Activated CD4-positive, alpha-beta memory T cell treated with anti-CD3 and anti-CD28 coated beads for 36 hours (primary cell): ENCODE data around the gene PHF3. TPM values are rescaled to one million over a fixed set of nuclear protein-coding genes. Genes with fewer than 3 reads are reported as not detected.

Experiments used
- CTCF ChIA-PET: fragments of 350-600 bp; sonication (Branson Sonifier 250); formaldehyde crosslinking; loops from one replicate; lab custom pipeline; 2021; ENCODE audit warnings: antibody characterized with exemption, inconsistent platforms; lab: Charles Lee
- POLR2A ChIA-PET: fragments of 350-600 bp; sonication (Branson Sonifier 250); formaldehyde crosslinking; loops from one replicate; lab custom pipeline; 2021; ENCODE audit warnings: antibody characterized with exemption; lab: Charles Lee
- DNase-seq: peaks from one replicate; pipeline ENCODE4 v3.0.0-alpha.2; 2020
- H3K27ac Mint-ChIP-seq: one replicate; pipeline ENCODE4 v1.8.0; 2021; ENCODE audit warnings: mixed read lengths
- H3K27me3 Mint-ChIP-seq: one replicate; pipeline ENCODE4 v1.8.0; 2021; ENCODE audit warnings: mixed read lengths
- H3K36me3 Mint-ChIP-seq: one replicate; pipeline ENCODE4 v1.8.0; 2021; ENCODE audit warnings: mixed read lengths
- H3K4me1 Mint-ChIP-seq: one replicate; pipeline ENCODE4 v1.8.0; 2021; ENCODE audit warnings: low read depth, mixed read lengths
- H3K4me3 Mint-ChIP-seq: one replicate; pipeline ENCODE4 v1.8.0; 2021; ENCODE audit warnings: mild to moderate bottlenecking, mixed read lengths
- H3K9me3 Mint-ChIP-seq: one replicate; pipeline ENCODE4 v1.8.0; 2021; ENCODE audit warnings: mixed read lengths
- intact Hi-C: fragments of 100-400 bp; cut with micrococcal nuclease; formaldehyde crosslinking; loops from one replicate; pipeline ENCODE4 v1.15.1; 2023
- total RNA-seq, 2 experiments: library from RNA; stranded (reverse); gene quantifications; one replicate each; pipeline ENCODE4 v1.2.3, GENCODE V29; 2021

PHF3 gene
- 10 to 100 TPM; 43.0 to 43.2 TPM for total RNA-seq

GRCh38 chr6:63635588-63636517, at the start of gene PHF3:
Gene PHF3 (plus strand): TSS chr6:63635802. CDS start chr6:63646552, 10,750 bp downstream.
- peak; percentile 93 for DNase-seq
- POLR2A ChIA-PET = interaction anchor here (0.6 to 1.5 kb wide), 3 partner anchors 35 to 62 kb away, joined by 3 to 5 read pairs (median 4); no protein-coding TSS in a partner anchor
- CTCF ChIA-PET = interaction anchor here (1.0 to 2.7 kb wide), 3 partner anchors 27 to 62 kb away, joined by 3 to 25 read pairs (median 19); no protein-coding TSS in a partner anchor
- H3K4me3 Mint-ChIP-seq = peak within 1 kb of the TSS; percentile 98
- no peaks in the 10 kb centered on the region for H3K27me3 Mint-ChIP-seq
- H3K9me3 Mint-ChIP-seq = no peaks in the 10 kb centered on the region
- H3K36me3 Mint-ChIP-seq = peaks cover 2% of the 10 kb centered on the region
- intact Hi-C loops = loop anchor here (1.0 to 5.0 kb wide), 4 partner anchors 38 to 69 kb away; partner anchors contain the start of genes LOC128125822 and PTP4A1
- peak within 1 kb of the TSS; percentile 96 for H3K27ac Mint-ChIP-seq
- peaks cover 45% of the 10 kb centered on the region for H3K4me1 Mint-ChIP-seq

- Mint-ChIP-seq H3K4me3 (no peak overlapping the region), H3K27ac (no peak overlapping the region), H3K4me1 (no peaks in the 10 kb centered on the region), H3K36me3 (no peaks in the 10 kb centered on the region), H3K9me3 (no peaks in the 10 kb centered on the region), H3K27me3 (no peaks in the 10 kb centered on the region)
- no peak for DNase-seq
- ChIA-PET POLR2A (no interaction called here), CTCF (no interaction called here)
- intact Hi-C loops = no loop called here
Measured at GRCh38 chr6:63589952-63590411, 45.6 kb upstream of the PHF3 start.

- Mint-ChIP-seq H3K4me1 (peaks cover 2% of the 10 kb centered on the region), H3K9me3 (no peaks in the 10 kb centered on the region), H3K36me3 (no peaks in the 10 kb centered on the region), H3K4me3 (no peak overlapping the region), H3K27ac (no peak overlapping the region), H3K27me3 (no peaks in the 10 kb centered on the region)
- ChIA-PET POLR2A (no interaction called here), CTCF (interaction anchor here (0.6 to 1.3 kb wide), 2 partner anchors 84 to 171 kb away, joined by 3 to 4 read pairs; no protein-coding TSS in a partner anchor)
- intact Hi-C loops = no loop called here
- no peak for DNase-seq
Measured at GRCh38 chr6:63592886-63593285, 42.7 kb upstream of the PHF3 start.

- no peaks in the 10 kb centered on the region for H3K27me3 Mint-ChIP-seq
- no peaks in the 10 kb centered on the region for H3K9me3 Mint-ChIP-seq
- H3K4me1 Mint-ChIP-seq = peaks cover 16% of the 10 kb centered on the region
- H3K36me3 Mint-ChIP-seq = no peaks in the 10 kb centered on the region
- ChIA-PET POLR2A (no interaction called here), CTCF (interaction anchor here (0.6 to 6.1 kb wide), 22 partner anchors 13 to 1024 kb away, joined by 3 to 206 read pairs (median 6); partner anchors contain the start of gene PHF3)
- H3K4me3 Mint-ChIP-seq = peak overlapping the region; percentile 77
- intact Hi-C loops = loop anchor here (1.0 to 5.0 kb wide), 4 partner anchors 23 to 167 kb away; partner anchors contain the start of gene PHF3
- H3K27ac Mint-ChIP-seq = no peak overlapping the region
- no peak for DNase-seq
Measured at GRCh38 chr6:63597141-63598048, 38.2 kb upstream of the PHF3 start.

- Mint-ChIP-seq H3K9me3 (no peaks in the 10 kb centered on the region), H3K36me3 (no peaks in the 10 kb centered on the region), H3K27me3 (no peaks in the 10 kb centered on the region), H3K4me1 (peaks cover 16% of the 10 kb centered on the region), H3K4me3 (peak overlapping the region; percentile 77), H3K27ac (no peak overlapping the region)
- peak; percentile 82 for DNase-seq
- ChIA-PET CTCF (interaction anchor here (0.6 to 6.1 kb wide), 50 partner anchors 10 to 1025 kb away, joined by 3 to 206 read pairs (median 5); partner anchors contain the start of gene PHF3), POLR2A (interaction anchor here (1.1 to 1.4 kb wide), 2 partner anchors 25 to 37 kb away, joined by 4 to 5 read pairs; partner anchors contain the start of gene PHF3)
- intact Hi-C loops = loop anchor here (1.0 to 5.0 kb wide), 4 partner anchors 24 to 166 kb away; partner anchors contain the start of gene PHF3
Measured at GRCh38 chr6:63598049-63599036, 37.3 kb upstream of the PHF3 start.

- DNase-seq = no peak
- intact Hi-C loops = loop anchor here (5.0 kb wide), 1 partner anchor 108 kb away; no protein-coding TSS in a partner anchor
- ChIA-PET POLR2A (interaction anchor here (1.1 to 1.4 kb wide), 2 partner anchors 26 to 36 kb away, joined by 4 to 5 read pairs; partner anchors contain the start of gene PHF3), CTCF (interaction anchor here (0.6 to 6.1 kb wide), 33 partner anchors 11 to 247 kb away, joined by 3 to 206 read pairs (median 5); partner anchors contain the start of gene PHF3)
- H3K36me3 Mint-ChIP-seq = no peaks in the 10 kb centered on the region
- H3K4me1 Mint-ChIP-seq = peaks cover 16% of the 10 kb centered on the region
- no peak overlapping the region for H3K4me3 Mint-ChIP-seq
- no peak overlapping the region for H3K27ac Mint-ChIP-seq
- H3K9me3 Mint-ChIP-seq = no peaks in the 10 kb centered on the region
- no peaks in the 10 kb centered on the region for H3K27me3 Mint-ChIP-seq
Measured at GRCh38 chr6:63599243-63599642, 36.4 kb upstream of the PHF3 start.

GRCh38 chr6:63600136-63600535, 35.5 kb upstream of the PHF3 start:
- H3K4me3 Mint-ChIP-seq = no peak overlapping the region
- no peaks in the 10 kb centered on the region for H3K36me3 Mint-ChIP-seq
- H3K4me1 Mint-ChIP-seq = peaks cover 16% of the 10 kb centered on the region
- no peak overlapping the region for H3K27ac Mint-ChIP-seq
- peaks cover 1% of the 10 kb centered on the region for H3K27me3 Mint-ChIP-seq
- POLR2A ChIA-PET = no interaction called here
- H3K9me3 Mint-ChIP-seq = no peaks in the 10 kb centered on the region
- CTCF ChIA-PET = interaction anchor here (1.0 to 6.1 kb wide), 3 partner anchors 26 to 162 kb away, joined by 3 to 206 read pairs (median 24); no protein-coding TSS in a partner anchor
- intact Hi-C loops = no loop called here
- DNase-seq = no peak

- POLR2A ChIA-PET = no interaction called here
- H3K36me3 Mint-ChIP-seq = no peaks in the 10 kb centered on the region
- no peaks in the 10 kb centered on the region for H3K4me1 Mint-ChIP-seq
- H3K4me3 Mint-ChIP-seq = no peak overlapping the region
- no peak for DNase-seq
- CTCF ChIA-PET = no interaction called here
- intact Hi-C loops = no loop called here
- H3K27me3 Mint-ChIP-seq = peaks cover 5% of the 10 kb centered on the region
- no peak overlapping the region for H3K27ac Mint-ChIP-seq
- no peaks in the 10 kb centered on the region for H3K9me3 Mint-ChIP-seq
Measured at GRCh38 chr6:63609231-63609630, 26.4 kb upstream of the PHF3 start.

GRCh38 chr6:63610944-63611343, 24.7 kb upstream of the PHF3 start:
- peaks cover 3% of the 10 kb centered on the region for H3K27me3 Mint-ChIP-seq
- H3K4me1 Mint-ChIP-seq = no peaks in the 10 kb centered on the region
- no peak for DNase-seq
- no peak overlapping the region for H3K27ac Mint-ChIP-seq
- H3K4me3 Mint-ChIP-seq = no peak overlapping the region
- ChIA-PET CTCF (interaction anchor here (1.9 kb wide), 1 partner anchor 12 kb away, joined by 8 read pairs; no protein-coding TSS in a partner anchor), POLR2A (no interaction called here)
- no peaks in the 10 kb centered on the region for H3K36me3 Mint-ChIP-seq
- no peaks in the 10 kb centered on the region for H3K9me3 Mint-ChIP-seq
- intact Hi-C loops = no loop called here

GRCh38 chr6:63611560-63611959, 24.0 kb upstream of the PHF3 start:
- CTCF ChIA-PET = interaction anchor here (1.9 kb wide), 1 partner anchor 13 kb away, joined by 8 read pairs; no protein-coding TSS in a partner anchor

More at GRCh38 chr6:63611560-63611959, 24.0 kb upstream of the PHF3 start:
- DNase-seq = no peak
- H3K4me1 Mint-ChIP-seq = no peaks in the 10 kb centered on the region
- POLR2A ChIA-PET = no interaction called here
- intact Hi-C loops = no loop called here
- no peak overlapping the region for H3K27ac Mint-ChIP-seq
- H3K9me3 Mint-ChIP-seq = no peaks in the 10 kb centered on the region
- H3K36me3 Mint-ChIP-seq = no peaks in the 10 kb centered on the region
- no peak overlapping the region for H3K4me3 Mint-ChIP-seq
- H3K27me3 Mint-ChIP-seq = peaks cover 3% of the 10 kb centered on the region
